ENCODE measurements around the gene RAB11FIP4.

Gene RAB11FIP4

GRCh38 chr17:31388351-31388750 is 3.1 kb upstream of the RAB11FIP4 start:
- no peak for DNase-seq

GRCh38 chr17:31388770-31389656 is 2.5 kb upstream of the RAB11FIP4 start:
- DNase-seq: peak; percentile 48

- DNase-seq: no peak
These were observed 1.7 kb upstream of the RAB11FIP4 start for GRCh38 chr17:31389657-31390381.

DNA sequence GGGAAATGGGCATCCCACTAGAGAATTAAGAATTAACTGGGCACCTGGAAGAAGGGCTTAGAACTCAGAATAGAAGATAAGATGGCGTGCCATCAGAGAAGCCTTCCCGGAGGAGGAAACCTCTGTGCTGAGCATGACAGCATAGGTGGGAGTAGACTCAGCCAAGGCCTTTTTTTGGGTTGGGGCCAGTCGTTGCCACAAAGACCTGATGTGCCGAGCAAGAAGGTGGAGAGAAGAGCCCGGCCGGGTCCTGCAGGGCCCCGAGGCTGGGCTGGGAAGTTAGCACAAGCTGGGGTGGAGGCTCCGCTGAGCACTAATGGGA is 1.1 kb upstream of the RAB11FIP4 start:
- no peak for DNase-seq

- DNase-seq: no peak
These were observed 553 bp upstream of the RAB11FIP4 start for GRCh38 chr17:31390748-31391495.

DNA sequence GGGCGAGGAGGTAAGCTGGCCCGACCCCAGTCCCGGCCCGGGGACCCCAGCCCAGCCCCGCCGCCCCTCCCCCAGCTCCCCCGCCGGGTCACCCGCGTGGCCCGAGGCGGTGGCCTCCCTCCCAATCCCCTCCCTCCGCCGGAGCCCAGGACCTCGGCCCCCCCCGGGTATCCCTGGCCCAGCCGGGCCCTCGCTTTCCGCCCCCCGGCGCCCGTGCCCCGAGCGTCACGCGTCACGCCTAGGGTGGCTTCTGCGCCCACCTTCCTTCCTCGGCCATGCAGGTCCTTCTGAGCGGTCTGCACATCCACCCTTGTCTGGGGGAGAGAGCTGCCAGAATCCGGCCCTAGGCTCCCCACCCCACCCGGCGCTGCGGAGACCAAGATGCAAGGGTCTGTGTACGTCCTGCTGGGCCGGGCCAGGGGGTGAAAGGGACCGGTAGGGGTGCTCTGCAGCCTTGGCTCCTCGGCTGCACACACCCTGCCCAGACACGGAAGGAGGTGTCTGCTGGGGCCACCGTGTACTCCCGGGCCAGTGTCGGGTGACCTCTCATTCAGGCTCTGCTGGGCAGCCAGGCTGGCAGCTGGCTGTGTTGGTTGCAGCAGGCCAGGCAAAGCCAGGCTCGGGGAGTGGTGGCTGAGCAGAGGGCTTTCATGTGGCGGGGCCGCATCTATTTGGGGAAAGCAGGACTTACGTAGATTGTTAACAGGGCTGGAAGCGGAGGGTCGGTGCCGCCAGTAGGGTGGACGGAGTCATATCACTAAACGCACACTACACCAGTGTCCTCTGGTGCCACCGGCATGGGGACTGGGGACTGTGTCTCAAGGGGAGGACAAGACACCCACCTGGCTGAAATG is 754 bp downstream of the RAB11FIP4 start:
- DNase-seq: no peak

DNA sequence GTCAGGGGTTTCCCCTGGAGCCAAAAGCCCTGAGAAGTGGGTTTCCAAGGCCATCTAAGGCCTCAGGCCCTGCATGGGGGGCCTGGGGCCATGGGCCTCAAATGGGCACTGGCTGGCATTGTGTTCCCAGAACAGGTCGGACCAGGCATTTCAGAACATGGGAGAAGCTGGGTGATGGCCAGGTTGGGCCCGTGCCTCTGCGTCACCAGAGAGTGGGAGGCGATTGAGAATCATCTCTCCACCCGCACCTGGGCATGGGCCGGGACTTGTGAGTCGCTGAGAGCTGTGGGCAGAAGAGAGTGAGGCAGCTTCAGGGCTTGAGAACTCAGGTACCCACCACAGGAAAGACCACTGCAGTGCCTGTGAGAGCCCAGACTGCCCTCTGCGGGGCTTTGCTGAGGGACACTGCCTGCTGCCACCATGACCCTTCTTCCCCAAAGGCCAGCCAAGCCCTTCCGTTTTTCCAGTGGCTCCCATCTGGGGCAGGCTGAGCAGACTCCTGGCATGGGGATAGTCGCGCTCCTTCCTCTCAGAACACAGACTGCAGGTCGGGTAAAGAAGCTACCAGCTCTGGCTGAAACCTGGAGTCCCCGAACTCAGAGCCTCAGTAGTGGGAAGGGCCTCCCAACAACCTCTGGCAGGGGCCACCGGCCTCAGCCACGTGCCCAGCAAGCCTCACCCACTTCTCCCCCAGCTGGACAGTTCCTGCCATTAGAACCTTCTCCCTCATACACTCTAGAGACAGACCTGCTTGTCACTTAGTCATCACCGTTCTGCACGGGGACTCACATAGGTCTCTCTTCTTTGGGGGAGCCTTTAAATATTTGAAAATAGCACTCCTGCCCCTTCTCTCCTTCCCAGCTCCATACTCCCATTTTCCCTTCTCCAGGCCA is 1.6 kb downstream of the RAB11FIP4 start:
- no peak for DNase-seq

DNA sequence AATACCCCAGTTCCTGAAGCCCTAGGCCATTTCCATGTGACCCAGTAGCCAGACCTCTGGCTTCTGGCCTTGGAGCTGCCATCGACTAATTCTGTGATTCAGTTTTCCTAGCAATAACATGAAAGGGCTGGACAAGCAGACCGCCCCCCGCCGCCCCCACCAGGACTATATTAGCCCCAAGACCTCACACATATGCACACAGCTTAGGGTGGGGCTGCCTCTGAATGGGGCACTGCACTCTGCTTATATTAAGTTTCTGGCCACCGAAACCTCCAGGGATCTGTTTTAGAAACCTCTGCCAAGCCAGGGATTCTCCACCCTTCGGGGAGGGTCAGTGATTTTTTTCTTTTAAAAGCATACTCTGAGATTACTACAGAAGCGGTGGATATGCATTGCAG is 2.3 kb downstream of the RAB11FIP4 start:
- no peak for DNase-seq

DNA sequence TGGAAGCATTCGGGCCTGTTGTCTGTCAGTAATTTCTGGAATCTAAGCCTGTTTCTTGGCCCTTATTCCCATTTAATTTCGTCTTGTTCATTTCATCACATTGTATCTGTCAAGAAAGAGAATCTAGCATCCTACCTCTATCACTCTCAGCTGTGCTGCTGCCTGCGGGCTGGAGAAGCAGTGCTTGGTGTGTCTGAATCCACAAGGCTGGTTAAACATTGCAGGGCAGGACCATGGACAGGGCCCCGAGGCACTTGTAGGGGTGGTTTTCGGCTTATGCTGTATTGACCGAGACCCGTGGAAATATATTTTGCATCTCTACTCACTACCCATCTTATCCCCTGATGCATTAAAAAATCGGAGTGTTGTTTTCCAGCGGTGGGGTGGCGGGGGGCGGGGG is 3.1 kb downstream of the RAB11FIP4 start:
- DNase-seq: peak; percentile 37

DNA sequence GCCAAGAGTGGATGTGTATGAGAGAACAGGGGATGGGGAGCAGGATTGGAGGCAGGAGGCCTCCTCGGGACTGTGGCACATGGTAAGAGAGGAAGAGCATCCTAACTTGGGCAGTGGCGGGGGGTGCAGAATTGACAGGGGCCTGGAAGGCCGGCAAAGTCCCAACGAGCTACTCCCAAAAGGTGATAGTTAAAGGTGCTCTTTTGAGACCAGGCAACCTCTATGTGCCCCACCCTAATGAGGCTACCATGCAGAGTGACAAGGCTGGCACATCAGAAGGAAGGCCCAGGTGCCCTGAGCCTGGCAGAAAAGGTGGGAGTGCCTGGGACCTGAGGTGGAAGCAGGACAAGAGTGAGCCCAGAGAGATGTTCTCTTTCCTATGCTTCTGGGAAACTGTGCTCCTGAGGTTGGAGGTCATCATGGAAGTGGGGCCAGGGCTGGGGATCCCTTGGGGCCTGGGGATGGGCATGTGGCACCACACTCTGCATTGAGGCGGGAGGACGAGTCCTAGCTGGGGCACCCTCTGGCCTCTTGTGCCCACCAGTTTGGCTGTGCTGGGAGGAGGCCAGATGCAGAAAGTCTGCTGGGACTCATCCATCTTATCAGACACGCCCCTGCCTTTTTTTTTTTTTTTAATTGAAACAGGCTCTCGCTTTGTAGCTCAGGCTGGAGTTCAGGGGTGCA is 5.9 kb downstream of the RAB11FIP4 start:
- no peak for DNase-seq

DNA sequence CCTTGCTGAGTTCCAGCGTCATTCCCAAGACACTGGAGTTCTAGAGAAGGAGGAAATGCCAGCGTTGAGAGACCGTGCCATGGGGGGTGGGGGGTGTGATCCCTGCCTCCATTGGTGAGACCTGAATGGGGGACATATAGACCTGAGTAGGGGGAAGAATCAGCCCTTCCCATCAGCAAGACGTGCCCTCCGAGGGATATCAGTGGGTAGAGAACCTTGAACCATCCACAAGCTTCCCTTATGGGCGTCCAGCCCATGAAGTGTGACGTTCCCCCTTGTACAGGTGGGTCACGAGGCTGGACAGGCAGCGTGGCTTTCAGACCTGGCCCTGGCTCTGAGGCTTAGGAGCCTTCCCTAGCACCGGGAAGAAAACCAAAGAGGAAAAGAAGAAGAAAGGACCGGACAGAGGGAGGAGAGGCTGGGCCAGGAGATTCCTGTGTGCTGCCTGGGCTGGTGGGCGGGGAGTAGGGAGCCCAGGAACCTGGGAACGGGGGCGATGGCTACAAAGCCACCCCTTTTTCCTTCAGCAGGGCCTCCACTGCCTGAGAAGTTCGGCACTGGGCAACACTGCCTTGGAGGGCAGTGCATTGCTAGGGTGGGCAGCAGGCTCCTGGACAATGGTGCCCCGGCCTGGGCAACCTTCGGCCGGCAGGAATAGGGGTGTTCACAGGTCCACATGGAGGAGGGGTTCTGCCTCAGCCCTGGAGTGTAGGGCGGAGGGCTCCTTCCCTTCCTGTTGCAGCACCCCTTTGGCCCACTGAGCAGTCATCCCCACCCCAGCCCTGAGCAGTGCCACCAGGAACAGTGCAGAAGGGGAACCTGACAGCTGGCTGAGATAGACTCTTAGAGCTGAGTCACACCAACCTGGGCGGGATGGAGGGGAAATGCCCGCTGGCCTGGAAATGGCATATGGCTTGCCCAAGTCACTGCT is 7.2 kb downstream of the RAB11FIP4 start:
- no peak for DNase-seq

- DNase-seq: no peak
These were observed 9.0 kb downstream of the RAB11FIP4 start for GRCh38 chr17:31400481-31400950.

GRCh38 chr17:31401456-31402254 is 10.2 kb downstream of the RAB11FIP4 start:
- DNase-seq: no peak

DNA sequence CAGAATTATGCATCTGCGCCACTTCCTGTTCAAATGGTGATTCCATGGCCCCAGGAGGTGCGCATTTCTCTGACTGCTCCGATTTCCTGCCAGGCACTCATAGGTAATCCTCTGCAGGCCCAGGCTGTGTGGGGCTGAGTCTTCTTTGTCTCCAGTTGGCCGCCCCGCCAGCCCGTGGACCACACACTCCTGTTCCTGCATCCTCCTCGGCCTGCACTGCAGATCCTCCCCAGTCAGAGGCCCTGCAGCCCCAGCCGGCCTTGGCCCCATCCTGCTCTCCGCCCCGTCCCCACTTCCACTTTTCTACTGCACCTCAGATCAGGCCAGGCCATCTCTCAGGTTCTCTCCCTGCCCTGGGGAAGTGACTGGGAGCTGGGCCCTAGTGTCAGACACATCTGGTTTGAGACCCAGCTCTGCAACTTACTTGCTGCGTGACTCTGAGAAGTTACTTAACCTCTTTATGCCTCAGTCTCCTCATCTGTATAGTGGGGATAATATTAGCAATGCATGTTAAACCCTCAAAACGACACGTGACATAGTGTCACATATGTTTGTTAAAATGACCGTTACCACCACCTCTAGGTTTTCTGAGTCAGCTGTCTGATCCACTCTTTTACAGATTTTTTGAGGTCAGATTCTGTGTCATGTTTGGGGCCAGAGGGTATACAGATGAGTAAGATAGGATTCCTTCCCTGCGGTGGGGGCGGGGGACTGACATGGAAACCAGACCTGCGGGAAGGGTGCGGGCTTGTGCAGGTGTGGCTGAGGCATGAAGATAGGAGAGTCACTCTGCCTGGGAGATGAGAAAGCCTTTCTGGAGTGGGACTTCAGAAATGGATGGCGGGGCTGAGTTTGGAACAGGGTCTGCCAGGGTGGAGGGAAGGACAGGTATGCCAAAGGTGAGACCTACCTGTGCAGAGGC is 12.8 kb downstream of the RAB11FIP4 start:
- no peak for DNase-seq

DNA sequence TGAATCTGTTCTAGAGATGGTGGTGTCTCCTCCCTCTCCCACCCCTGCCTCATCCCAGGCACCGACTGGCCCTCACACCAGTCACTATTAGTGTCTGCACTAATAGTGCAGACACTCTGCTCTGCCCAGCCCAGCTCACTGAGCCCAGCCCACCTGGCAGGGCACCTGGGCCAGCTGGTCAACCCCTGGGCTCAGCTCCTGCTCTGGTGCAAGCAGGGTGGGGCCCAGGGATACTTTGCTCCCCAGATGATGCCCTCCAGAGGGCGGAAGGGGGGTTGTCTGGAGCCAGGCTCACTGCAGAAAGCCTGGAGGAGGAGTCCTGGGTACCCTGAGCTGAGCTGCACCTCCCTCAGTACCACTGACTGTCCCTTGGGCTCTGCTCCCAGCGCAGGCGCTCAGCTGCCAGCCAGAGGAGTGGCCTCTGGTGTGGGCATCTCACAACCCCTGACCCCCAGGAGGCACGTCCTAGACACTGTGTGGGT is 14.5 kb downstream of the RAB11FIP4 start:
- DNase-seq: no peak

- DNase-seq: no peak
These were observed 17.1 kb downstream of the RAB11FIP4 start for GRCh38 chr17:31408586-31408985.

DNA sequence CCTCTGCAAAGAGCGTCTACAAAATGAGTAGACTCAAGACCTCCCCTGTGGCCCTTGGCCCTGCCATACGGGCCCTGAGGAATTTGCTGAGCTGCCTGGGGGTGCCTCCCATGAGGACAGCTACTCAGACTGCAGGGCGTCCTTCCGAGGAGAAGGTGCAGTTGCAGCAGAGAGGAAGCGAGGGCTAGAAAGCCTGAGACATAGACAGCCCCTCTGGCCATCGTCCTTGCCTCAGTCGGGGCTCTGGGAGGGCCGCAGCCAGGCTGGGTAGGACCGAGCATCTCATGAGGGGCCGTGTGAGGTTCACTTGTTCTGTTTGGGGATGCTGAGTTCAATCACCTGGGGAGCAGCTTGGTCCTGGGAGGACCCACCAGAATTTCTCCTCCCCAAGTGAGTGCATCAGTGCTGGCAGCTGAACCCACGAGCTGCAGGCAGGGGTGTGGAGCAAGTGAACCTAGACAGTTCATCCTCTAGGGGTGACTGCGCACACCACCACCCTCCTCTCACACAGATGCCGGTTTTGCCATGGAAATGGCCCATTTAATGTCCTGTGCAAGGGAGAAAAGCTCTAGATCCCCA is 20.3 kb downstream of the RAB11FIP4 start:
- no peak for DNase-seq

Data from activated gamma-delta T cell treated with Interleukin-2 at 50 U/mL for 16 hours (primary cell).